Urinary bladder (tissue), 4 donors: ENCODE data around the gene ALKBH8. TPM values are rescaled to one million over a fixed set of nuclear protein-coding genes. Genes with fewer than 3 reads are reported as not detected.
"Not testable (repeated sequence)": the region's sequence is repeated elsewhere in the genome, so short reads cannot be mapped to it uniquely, and the experiment has no call there.

Experiments
- DNase-seq: peaks from one replicate; pipeline ENCODE4 v3.0.0-alpha.2; 2015; ENCODE audit errors: extremely low spot score
- H3K27ac ChIP-seq: one replicate; pipeline ENCODE4 v1.5.1; 2013; ENCODE audit warnings: low read depth, mild to moderate bottlenecking, moderate library complexity
- H3K36me3 ChIP-seq: one replicate; pipeline ENCODE4 v1.6.1; 2013; ENCODE audit warnings: mild to moderate bottlenecking, moderate library complexity; ENCODE audit not compliant: insufficient read depth
- H3K4me1 ChIP-seq: one replicate; pipeline ENCODE4 v1.6.1; 2013; ENCODE audit warnings: mild to moderate bottlenecking, moderate library complexity; ENCODE audit not compliant: insufficient read depth
- H3K4me3 ChIP-seq: one replicate; pipeline ENCODE4 v1.5.1; 2013; ENCODE audit warnings: low read depth, low read length
- WGBS: extraction: QIAGEN DNeasy Blood & Tissue Kit; methylation state at CpG from one replicate; pipeline ENCODE4 v1.1.7; 2013; 5-methylcytosine and 5-hydroxymethylcytosine counted together
- polyA plus RNA-seq: library from polyadenylated mRNA; stranded (reverse); fragments of 200-250 nt; gene quantifications from one replicate; pipeline ENCODE4 v1.2.3, GENCODE V29; 2013
- total RNA-seq: library from RNA; depleted of rRNA; stranded (reverse); fragments of >200 nt; gene quantifications from one replicate; pipeline ENCODE4 v1.2.3, GENCODE V29; 2014
- donor health status: healthy with polysubstance abuse.
- donor health status: healthy.

The ALKBH8 gene
- total and polyA plus RNA-seq, 2 donors: 5.1 to 11.1 TPM

GRCh38 chr11:107591378-107592230 is 26.1 kb upstream of the ALKBH8 start:
- under 1% methylated on average over 49 of the region's 49 CpGs for WGBS
- Histone ChIP-seq H3K27ac (no peak overlapping the region), H3K4me3 (peak overlapping the region; percentile 57), H3K36me3 (no peaks in the 10 kb centered on the region), H3K4me1 (no peaks in the 10 kb centered on the region)
- DNase-seq: no peak

GRCh38 chr11:107590460-107591377 is 25.2 kb upstream of the ALKBH8 start, which contains the start of gene ELMOD1:
ELMOD1 (plus strand) TSS chr11:107591147; CDS start chr11:107618190, 27,043 bp downstream.
- no peaks in the 10 kb centered on the region for H3K36me3 ChIP-seq
- no peak within 1 kb of the TSS for H3K27ac ChIP-seq
- under 1% methylated on average over 74 of the region's 74 CpGs for WGBS

GRCh38 chr11:107587306-107587979 is 21.9 kb upstream of the ALKBH8 start:
- Histone ChIP-seq H3K27ac (no peak overlapping the region), H3K4me1 (no peaks in the 10 kb centered on the region), H3K4me3 (no peak overlapping the region), H3K36me3 (no peaks in the 10 kb centered on the region)
- 37% methylated on average over 5 of the region's 5 CpGs for WGBS
- no peak for DNase-seq

More at GRCh38 chr11:107590460-107591377, 25.2 kb upstream of the ALKBH8 start, which contains the start of gene ELMOD1:
- DNase-seq: no peak
- H3K4me3 ChIP-seq: peak within 1 kb of the TSS; percentile 57
- H3K4me1 ChIP-seq: no peaks in the 10 kb centered on the region

- no peaks in the 10 kb centered on the region for H3K36me3 ChIP-seq
- 41% methylated on average over 3 of the region's 3 CpGs for WGBS
These were observed 18.2 kb upstream of the ALKBH8 start for GRCh38 chr11:107583629-107584195.

GRCh38 chr11:107581147-107581546 is 15.6 kb upstream of the ALKBH8 start:
- H3K4me3 ChIP-seq: no peak overlapping the region
- WGBS: 42% methylated on average over 3 of the region's 3 CpGs
- H3K27ac ChIP-seq: no peak overlapping the region
- no peaks in the 10 kb centered on the region for H3K36me3 ChIP-seq
- H3K4me1 ChIP-seq: no peaks in the 10 kb centered on the region
- no peak for DNase-seq

More at GRCh38 chr11:107583629-107584195, 18.2 kb upstream of the ALKBH8 start:
- H3K27ac ChIP-seq: no peak overlapping the region
- no peak for DNase-seq
- H3K4me3 ChIP-seq: no peak overlapping the region
- H3K4me1 ChIP-seq: no peaks in the 10 kb centered on the region

GRCh38 chr11:107579169-107579568 is 13.6 kb upstream of the ALKBH8 start:
- not testable (repeated sequence) for DNase-seq, H3K4me1 ChIP-seq, H3K4me3 ChIP-seq, H3K27ac ChIP-seq, H3K36me3 ChIP-seq
- over 99% methylated on average over 2 of the region's 2 CpGs for WGBS

- H3K4me1 ChIP-seq: no peaks in the 10 kb centered on the region
- WGBS: 55% methylated on average over 6 of the region's 6 CpGs
- H3K36me3 ChIP-seq: no peaks in the 10 kb centered on the region
- DNase-seq: no peak
- H3K4me3 ChIP-seq: no peak overlapping the region
- no peak overlapping the region for H3K27ac ChIP-seq
These were observed 11.8 kb upstream of the ALKBH8 start for GRCh38 chr11:107577346-107577711.

- H3K4me3 ChIP-seq, DNase-seq, H3K27ac ChIP-seq, H3K4me1 ChIP-seq, H3K36me3 ChIP-seq: not testable (repeated sequence)
- 19% methylated on average over 2 of the region's 2 CpGs for WGBS
These were observed 11.2 kb upstream of the ALKBH8 start for GRCh38 chr11:107576497-107577345.

- Histone ChIP-seq H3K36me3 (no peaks in the 10 kb centered on the region), H3K4me3 (no peak overlapping the region), H3K4me1 (no peaks in the 10 kb centered on the region), H3K27ac (no peak overlapping the region)
- no peak for DNase-seq
- 55% methylated on average over 1 of the region's 1 CpG for WGBS
These were observed 7.9 kb upstream of the ALKBH8 start for GRCh38 chr11:107573438-107573837.

- Histone ChIP-seq H3K4me3 (no peak overlapping the region), H3K36me3 (no peaks in the 10 kb centered on the region), H3K4me1 (no peaks in the 10 kb centered on the region), H3K27ac (no peak overlapping the region)
- DNase-seq: no peak
- WGBS: 85% methylated on average over 12 of the region's 12 CpGs
These were observed 4.5 kb upstream of the ALKBH8 start for GRCh38 chr11:107570015-107570414.

- Histone ChIP-seq H3K4me1 (no peaks in the 10 kb centered on the region), H3K36me3 (no peaks in the 10 kb centered on the region), H3K27ac (no peak overlapping the region), H3K4me3 (no peak overlapping the region)
- no peak for DNase-seq
- 56% methylated on average over 5 of the region's 5 CpGs for WGBS
These were observed 2.3 kb upstream of the ALKBH8 start for GRCh38 chr11:107567739-107568335.

- Histone ChIP-seq H3K36me3 (no peaks in the 10 kb centered on the region), H3K4me1 (no peaks in the 10 kb centered on the region), H3K4me3 (no peak overlapping the region), H3K27ac (no peak overlapping the region)
- DNase-seq: no peak
- 91% methylated on average over 2 of the region's 2 CpGs for WGBS
These were observed 1.0 kb upstream of the ALKBH8 start for GRCh38 chr11:107566569-107566968.
